Measurements from ENCODE around the gene TRPV5.
"Not testable (repeated sequence)": the region's sequence is repeated elsewhere in the genome, so short reads cannot be mapped to it uniquely, and the experiment has no call there.

Gene TRPV5

GRCh38 chr7:142933624-142934023, at the start of gene TRPV5:
TSS of gene TRPV5 (minus strand) at chr7:142933746. CDS start at chr7:142933459, 287 bp downstream.
- H3K4me3 ChIP-seq (ENCODE audit: low read length) = no peak within 1 kb of the TSS
- TF ChIP-seq CTCF (conservative IDR thresholded peaks at IDR 0.05; ENCODE audit: low read depth, low read length) = no peak
- no peak for DNase-seq (ENCODE audit: low read depth)

- not testable (repeated sequence) for DNase-seq (ENCODE audit: low read depth); H3K4me3 ChIP-seq (ENCODE audit: low read length)
Observed at GRCh38 chr7:142978402-142978801, 44.9 kb upstream of the TRPV5 start.

- no peak overlapping the region for H3K4me3 ChIP-seq (ENCODE audit: low read length)
Observed at GRCh38 chr7:142974626-142975025, 41.1 kb upstream of the TRPV5 start.

GRCh38 chr7:142969183-142969582, 35.6 kb upstream of the TRPV5 start:
- H3K4me3 ChIP-seq (ENCODE audit: low read length) = no peak overlapping the region
- no peak for DNase-seq (ENCODE audit: low read depth)
- no peak for TF ChIP-seq CTCF (conservative IDR thresholded peaks at IDR 0.05; ENCODE audit: low read depth, low read length)

More at GRCh38 chr7:142974626-142975025, 41.1 kb upstream of the TRPV5 start:
- no peak for DNase-seq (ENCODE audit: low read depth)
- TF ChIP-seq CTCF (conservative IDR thresholded peaks at IDR 0.05; ENCODE audit: low read depth, low read length) = no peak

- no peak for DNase-seq (ENCODE audit: low read depth)
- H3K4me3 ChIP-seq (ENCODE audit: low read length) = no peak overlapping the region
- no peak for TF ChIP-seq CTCF (conservative IDR thresholded peaks at IDR 0.05; ENCODE audit: low read depth, low read length)
Observed at GRCh38 chr7:142968229-142968628, 34.7 kb upstream of the TRPV5 start.

- TF ChIP-seq CTCF (conservative IDR thresholded peaks at IDR 0.05; ENCODE audit: low read depth, low read length) = no peak
- no peak for DNase-seq (ENCODE audit: low read depth)
- H3K4me3 ChIP-seq (ENCODE audit: low read length) = no peak overlapping the region
Observed at GRCh38 chr7:142964502-142965246, 31.1 kb upstream of the TRPV5 start.

- no peak for TF ChIP-seq CTCF (conservative IDR thresholded peaks at IDR 0.05; ENCODE audit: low read depth, low read length)
Observed at GRCh38 chr7:142963993-142964392, 30.4 kb upstream of the TRPV5 start.

More at GRCh38 chr7:142963993-142964392, 30.4 kb upstream of the TRPV5 start:
- no peak for DNase-seq (ENCODE audit: low read depth)
- H3K4me3 ChIP-seq (ENCODE audit: low read length) = no peak overlapping the region
